Mucosa of stomach (tissue), 1 donor: ENCODE results near the gene CDC42.
"Not testable (repeated sequence)": the region's sequence is repeated elsewhere in the genome, so short reads cannot be mapped to it uniquely, and the experiment has no call there.

Experiments used
- H3K27me3 ChIP-seq: one replicate; pipeline ENCODE4 v1.7.0; 2013; ENCODE audit warnings: mild to moderate bottlenecking, low read length; ENCODE audit not compliant: control insufficient read depth, insufficient read depth
- H3K36me3 ChIP-seq: one replicate; pipeline ENCODE4 v1.7.0; 2013; ENCODE audit warnings: low read length; ENCODE audit not compliant: control insufficient read depth, insufficient read depth
- H3K4me1 ChIP-seq: one replicate; pipeline ENCODE4 v1.7.0; 2013; ENCODE audit warnings: mild to moderate bottlenecking, low read length; ENCODE audit not compliant: control insufficient read depth, insufficient read depth
- H3K4me3 ChIP-seq: one replicate; pipeline ENCODE4 v1.7.0; 2013; ENCODE audit warnings: low read length
- H3K9ac ChIP-seq: one replicate; pipeline ENCODE4 v1.7.0; 2013; ENCODE audit warnings: mild to moderate bottlenecking, low read length, moderate library complexity
- H3K9me3 ChIP-seq: one replicate; pipeline ENCODE4 v1.7.0; 2013; ENCODE audit warnings: mild to moderate bottlenecking, low read length, moderate library complexity; ENCODE audit not compliant: control insufficient read depth
- donor health status: Pancreatic carcinoma.

Gene CDC42

DNA sequence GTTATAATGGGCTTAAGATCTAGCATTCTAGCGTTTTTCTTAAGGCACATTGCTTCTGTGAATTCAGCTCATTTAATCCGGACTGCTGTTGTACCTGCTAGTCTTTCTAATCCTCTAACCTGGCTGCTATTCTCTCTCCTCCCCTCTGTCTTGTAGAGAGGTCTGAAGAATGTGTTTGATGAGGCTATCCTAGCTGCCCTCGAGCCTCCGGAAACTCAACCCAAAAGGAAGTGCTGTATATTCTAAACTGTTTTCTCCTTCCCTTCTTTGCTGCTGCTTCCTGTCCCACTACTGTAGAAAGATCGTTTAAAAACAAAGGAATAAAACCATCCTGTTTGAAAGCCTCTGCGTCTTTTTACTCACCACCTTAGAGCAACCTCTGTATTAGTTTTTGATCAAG lies 37.3 kb downstream of the CDC42 start:
- no peak overlapping the region for H3K4me3 ChIP-seq
- no peak overlapping the region for H3K9ac ChIP-seq
- H3K27me3 ChIP-seq: no peaks in the 10 kb centered on the region
- H3K4me1 ChIP-seq: peaks cover 10% of the 10 kb centered on the region
- H3K9me3 ChIP-seq: no peaks in the 10 kb centered on the region
- H3K36me3 ChIP-seq: no peaks in the 10 kb centered on the region

DNA sequence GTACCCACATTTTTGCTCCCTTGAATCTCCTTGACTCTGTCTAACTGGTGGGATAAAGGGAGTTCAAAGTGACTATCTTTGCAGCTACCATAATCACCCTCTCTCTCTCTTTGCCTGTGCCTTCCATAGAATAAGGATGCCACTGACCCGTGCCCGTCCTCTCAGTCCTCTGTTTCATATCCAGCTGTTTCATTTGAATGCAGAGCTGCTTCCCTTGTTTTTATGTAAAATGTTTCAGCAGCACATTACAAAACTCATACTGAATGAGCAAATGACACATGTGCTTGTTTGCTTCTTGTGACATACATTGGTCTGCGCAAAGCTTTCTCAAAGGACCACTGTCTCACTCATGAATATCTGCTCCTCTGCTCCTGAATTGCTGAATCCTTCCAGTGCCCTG lies 38.4 kb downstream of the CDC42 start:
- Histone ChIP-seq H3K27me3 (no peaks in the 10 kb centered on the region), H3K4me3 (no peak overlapping the region), H3K36me3 (no peaks in the 10 kb centered on the region), H3K9me3 (no peaks in the 10 kb centered on the region), H3K9ac (no peak overlapping the region), H3K4me1 (peaks cover 10% of the 10 kb centered on the region)

DNA sequence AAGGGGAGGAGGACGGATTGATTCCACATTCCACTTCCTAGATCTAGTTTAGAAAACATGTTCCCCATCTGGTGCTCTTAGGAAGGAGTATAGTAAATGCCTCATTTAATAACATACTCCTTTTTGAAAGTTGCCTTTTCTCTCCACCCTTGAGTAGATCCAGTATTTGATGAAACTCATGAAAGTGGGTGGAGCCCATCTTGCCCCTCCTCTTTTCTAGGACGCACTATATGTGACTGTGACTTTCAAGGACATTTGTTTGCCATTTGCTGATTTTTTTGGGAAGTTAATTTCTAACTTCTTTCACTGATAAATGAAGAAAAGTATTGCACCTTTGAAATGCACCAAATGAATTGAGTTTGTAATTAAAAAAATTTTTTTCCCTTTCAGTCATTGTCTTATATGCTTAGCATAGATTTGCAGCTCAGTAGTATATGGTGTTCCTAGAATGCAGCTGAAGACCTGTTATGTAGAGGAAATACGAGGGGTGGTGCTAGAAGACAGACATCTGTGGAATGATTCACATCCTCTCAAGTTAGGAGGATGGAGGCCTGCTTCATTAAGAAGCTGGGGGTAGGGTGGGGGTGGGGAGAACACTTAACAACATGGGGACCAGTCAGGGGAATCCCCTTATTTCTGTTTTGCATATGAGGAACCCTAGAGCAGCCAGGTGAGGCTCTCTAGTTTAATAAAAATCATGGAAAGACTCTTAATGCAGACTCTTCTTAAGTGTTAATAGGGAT lies 39.7 kb downstream of the CDC42 start:
- not testable (repeated sequence) for H3K4me1 ChIP-seq, H3K9me3 ChIP-seq, H3K4me3 ChIP-seq, H3K27me3 ChIP-seq, H3K9ac ChIP-seq, H3K36me3 ChIP-seq

DNA sequence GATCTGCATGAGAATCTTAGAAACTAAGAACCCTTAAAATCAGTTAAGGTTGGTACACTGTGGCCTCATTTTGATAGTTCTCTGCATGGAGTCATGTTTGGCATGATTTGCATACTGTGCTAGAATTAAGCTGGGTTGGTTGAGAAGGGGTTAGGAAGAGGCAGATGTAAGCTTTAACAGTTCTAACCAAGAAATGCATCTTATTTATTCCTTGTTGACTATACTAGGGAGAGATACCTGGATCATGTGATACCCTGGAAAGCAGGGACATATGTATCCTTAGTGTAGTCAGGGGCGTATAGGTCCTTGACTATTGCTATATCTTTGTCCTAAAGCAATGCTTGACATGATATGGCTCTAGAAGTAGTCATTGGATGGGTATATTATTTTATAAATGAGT lies 41.0 kb downstream of the CDC42 start:
- Histone ChIP-seq H3K36me3 (no peaks in the 10 kb centered on the region), H3K9ac (no peak overlapping the region), H3K4me1 (peaks cover 9% of the 10 kb centered on the region), H3K27me3 (no peaks in the 10 kb centered on the region), H3K9me3 (no peaks in the 10 kb centered on the region), H3K4me3 (no peak overlapping the region)

DNA sequence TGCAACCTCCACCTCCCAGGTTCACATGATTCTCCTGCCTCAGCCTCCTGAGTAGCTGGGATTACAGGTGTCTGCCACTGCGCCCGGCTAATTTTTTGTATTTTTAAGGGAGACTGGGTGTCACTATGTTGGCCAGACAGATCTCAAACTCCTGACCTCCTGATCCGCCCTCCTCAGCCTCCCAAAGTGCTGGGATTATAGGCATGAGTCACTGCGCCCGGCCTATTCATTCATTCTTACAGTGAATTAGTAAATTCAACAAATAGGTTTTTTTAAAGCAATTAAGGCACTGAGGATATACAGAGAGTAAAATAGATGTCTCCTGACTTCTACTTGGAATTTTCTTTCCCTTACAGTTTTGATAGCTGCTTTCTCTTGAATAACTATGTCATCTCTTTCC lies 43.5 kb downstream of the CDC42 start:
- H3K4me1 ChIP-seq: no peaks in the 10 kb centered on the region
- peaks cover 4% of the 10 kb centered on the region for H3K36me3 ChIP-seq
- H3K4me3 ChIP-seq: no peak overlapping the region
- no peaks in the 10 kb centered on the region for H3K27me3 ChIP-seq
- H3K9me3 ChIP-seq: no peaks in the 10 kb centered on the region
- H3K9ac ChIP-seq: no peak overlapping the region

DNA sequence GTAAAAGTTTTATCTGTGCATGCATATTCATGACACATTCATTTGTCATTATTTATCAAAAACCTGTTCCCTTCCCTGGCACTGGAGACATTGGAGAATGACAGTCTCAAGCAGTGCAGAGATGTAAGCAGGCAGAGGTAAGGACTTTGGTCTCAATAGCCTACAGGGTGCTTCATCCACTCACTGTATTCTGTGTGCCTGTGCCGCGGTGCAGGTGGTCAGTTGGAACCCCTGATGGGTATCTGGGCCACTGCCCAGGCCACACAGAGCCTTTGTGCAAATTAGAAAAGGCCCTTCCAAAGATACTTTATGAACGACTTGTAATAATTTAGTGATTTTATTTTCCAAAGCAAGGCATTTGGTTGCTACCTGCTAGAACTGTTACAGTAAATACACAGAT lies 44.0 kb downstream of the CDC42 start:
- no peak overlapping the region for H3K9ac ChIP-seq
- no peaks in the 10 kb centered on the region for H3K9me3 ChIP-seq
- H3K4me1 ChIP-seq: no peaks in the 10 kb centered on the region
- peaks cover 4% of the 10 kb centered on the region for H3K36me3 ChIP-seq
- no peak overlapping the region for H3K4me3 ChIP-seq
- no peaks in the 10 kb centered on the region for H3K27me3 ChIP-seq

DNA sequence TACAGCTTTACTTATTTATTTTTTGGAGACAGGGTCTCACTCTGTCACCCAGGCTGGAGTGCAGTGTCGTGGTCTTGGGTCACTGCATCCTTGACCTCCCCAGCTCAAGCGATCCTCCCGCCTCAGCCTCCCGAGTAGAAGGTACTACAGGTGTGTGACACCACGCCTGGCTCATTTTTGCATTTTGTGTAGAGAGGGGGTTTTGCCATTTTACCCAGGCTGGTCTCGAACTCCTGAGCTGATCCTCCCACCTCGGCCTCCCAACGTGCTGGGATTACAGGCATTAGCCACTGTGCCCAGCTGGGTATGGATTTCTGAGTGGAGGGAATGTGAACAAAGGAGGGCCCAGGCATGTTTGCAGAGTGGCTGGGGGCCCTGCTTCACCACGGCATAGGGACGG lies 46.2 kb downstream of the CDC42 start:
- peaks cover 5% of the 10 kb centered on the region for H3K4me1 ChIP-seq
- H3K4me3 ChIP-seq: no peak overlapping the region
- no peaks in the 10 kb centered on the region for H3K27me3 ChIP-seq
- H3K36me3 ChIP-seq: peaks cover 4% of the 10 kb centered on the region
- no peak overlapping the region for H3K9ac ChIP-seq
- H3K9me3 ChIP-seq: no peaks in the 10 kb centered on the region

DNA sequence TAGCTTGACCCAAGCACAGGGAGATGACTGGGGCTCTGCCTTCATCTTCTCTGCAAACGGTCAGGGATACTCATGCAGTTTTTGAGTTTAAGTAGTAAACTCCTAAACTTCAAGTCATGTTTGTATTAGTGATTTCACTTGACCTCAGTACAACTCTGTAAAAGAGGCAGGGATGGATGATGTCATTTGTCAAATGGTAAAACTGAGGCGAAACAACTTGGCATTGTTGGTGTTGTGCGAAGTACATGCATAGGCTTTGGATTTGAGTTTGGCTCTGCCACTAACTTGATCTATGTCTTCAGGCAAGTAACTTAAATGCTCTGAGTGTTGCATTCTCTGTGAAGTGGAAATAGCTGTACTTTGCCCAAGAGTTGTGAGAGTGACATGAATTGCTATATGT lies 47.7 kb downstream of the CDC42 start:
- H3K27me3 ChIP-seq: no peaks in the 10 kb centered on the region
- H3K4me3 ChIP-seq: no peak overlapping the region
- H3K9ac ChIP-seq: no peak overlapping the region
- H3K4me1 ChIP-seq: peaks cover 5% of the 10 kb centered on the region
- peaks cover 4% of the 10 kb centered on the region for H3K36me3 ChIP-seq
- H3K9me3 ChIP-seq: no peaks in the 10 kb centered on the region

DNA sequence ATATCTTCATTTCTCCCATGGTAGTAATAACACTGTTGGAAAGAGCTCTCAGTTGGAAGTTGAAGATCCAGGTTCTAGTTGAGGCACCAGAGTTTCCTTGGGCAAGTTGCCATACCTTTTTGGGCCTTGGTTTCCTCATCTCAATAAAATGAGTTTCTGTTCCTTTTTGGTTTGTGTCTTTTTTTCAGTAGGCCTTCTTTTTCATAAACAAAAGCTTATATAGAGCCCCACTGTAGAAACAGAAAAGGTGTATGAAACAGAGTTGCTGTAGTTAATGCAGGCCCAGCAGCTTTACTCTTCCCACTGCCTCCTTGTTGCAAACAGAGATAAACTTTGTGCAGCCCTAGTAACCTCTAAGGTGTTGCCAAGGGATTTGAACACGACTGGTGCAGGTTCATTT lies 48.7 kb downstream of the CDC42 start:
- Histone ChIP-seq H3K9me3 (no peaks in the 10 kb centered on the region), H3K36me3 (peaks cover 4% of the 10 kb centered on the region), H3K4me3 (no peak overlapping the region), H3K27me3 (no peaks in the 10 kb centered on the region), H3K9ac (no peak overlapping the region), H3K4me1 (peaks cover 5% of the 10 kb centered on the region)

DNA sequence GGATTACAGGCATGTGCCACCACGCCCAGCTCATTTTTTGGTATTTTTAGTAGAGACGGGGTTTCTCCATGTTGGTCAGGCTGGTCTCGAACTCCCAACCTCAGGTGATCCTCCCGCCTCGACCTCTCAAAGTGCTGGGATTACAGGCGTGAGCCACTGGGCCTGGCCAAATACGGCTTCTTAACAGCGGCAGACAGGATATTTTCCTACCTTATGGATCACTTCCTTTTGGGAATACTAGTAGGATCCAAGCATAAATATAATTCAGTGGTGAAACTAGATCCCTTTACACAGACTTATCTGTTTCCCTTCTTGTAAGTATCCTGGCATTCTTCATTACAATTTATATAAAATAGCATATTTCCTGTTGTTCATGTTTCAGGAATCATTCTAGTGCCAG lies 49.5 kb downstream of the CDC42 start:
- peaks cover 4% of the 10 kb centered on the region for H3K36me3 ChIP-seq
- no peaks in the 10 kb centered on the region for H3K27me3 ChIP-seq
- H3K9me3 ChIP-seq: no peaks in the 10 kb centered on the region
- H3K4me3 ChIP-seq: no peak overlapping the region
- H3K4me1 ChIP-seq: peaks cover 5% of the 10 kb centered on the region
- no peak overlapping the region for H3K9ac ChIP-seq

DNA sequence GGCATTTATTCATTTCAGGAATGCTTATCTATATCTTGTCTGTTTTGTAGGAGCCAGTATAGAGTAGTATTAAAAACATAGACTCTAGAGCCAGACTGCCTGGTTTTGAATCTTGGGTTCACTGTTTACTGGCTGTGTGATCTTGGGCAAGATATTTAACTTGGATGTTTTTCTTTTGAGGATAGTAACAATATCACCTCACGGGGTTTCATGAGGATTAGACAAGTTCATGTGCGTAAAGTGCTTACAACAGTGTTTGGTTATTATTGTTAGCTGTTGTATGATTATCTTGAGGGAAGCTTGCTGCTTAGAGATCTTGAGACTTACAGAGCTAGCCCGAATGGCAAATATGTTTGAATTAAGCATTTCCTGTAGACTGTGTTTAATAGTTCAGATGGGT lies 50.2 kb downstream of the CDC42 start:
- Histone ChIP-seq H3K27me3 (no peaks in the 10 kb centered on the region), H3K9ac (no peak overlapping the region), H3K9me3 (no peaks in the 10 kb centered on the region), H3K4me1 (peaks cover 5% of the 10 kb centered on the region), H3K36me3 (peaks cover 4% of the 10 kb centered on the region), H3K4me3 (no peak overlapping the region)

DNA sequence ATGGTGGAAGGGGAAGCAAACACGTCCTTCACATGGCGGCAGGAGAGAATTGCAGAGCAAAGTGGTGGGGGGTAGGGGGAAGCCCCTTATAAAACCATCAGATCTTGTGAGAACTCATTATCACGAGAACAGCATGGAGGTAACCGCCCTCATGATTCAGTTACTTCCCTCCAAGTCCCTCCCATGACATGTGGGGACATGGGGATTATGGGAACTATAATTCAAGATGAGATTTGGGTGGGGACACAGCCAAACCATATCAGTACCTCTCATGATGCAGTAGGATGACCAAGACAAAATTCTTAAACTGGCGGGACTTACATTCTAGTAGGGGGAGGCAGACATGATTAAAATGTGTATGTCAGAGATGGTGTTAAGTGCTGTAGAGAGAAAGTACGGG lies 51.6 kb downstream of the CDC42 start:
- H3K9ac ChIP-seq: no peak overlapping the region
- no peaks in the 10 kb centered on the region for H3K27me3 ChIP-seq
- H3K36me3 ChIP-seq: peaks cover 4% of the 10 kb centered on the region
- no peak overlapping the region for H3K4me3 ChIP-seq
- no peaks in the 10 kb centered on the region for H3K9me3 ChIP-seq
- H3K4me1 ChIP-seq: peaks cover 12% of the 10 kb centered on the region

DNA sequence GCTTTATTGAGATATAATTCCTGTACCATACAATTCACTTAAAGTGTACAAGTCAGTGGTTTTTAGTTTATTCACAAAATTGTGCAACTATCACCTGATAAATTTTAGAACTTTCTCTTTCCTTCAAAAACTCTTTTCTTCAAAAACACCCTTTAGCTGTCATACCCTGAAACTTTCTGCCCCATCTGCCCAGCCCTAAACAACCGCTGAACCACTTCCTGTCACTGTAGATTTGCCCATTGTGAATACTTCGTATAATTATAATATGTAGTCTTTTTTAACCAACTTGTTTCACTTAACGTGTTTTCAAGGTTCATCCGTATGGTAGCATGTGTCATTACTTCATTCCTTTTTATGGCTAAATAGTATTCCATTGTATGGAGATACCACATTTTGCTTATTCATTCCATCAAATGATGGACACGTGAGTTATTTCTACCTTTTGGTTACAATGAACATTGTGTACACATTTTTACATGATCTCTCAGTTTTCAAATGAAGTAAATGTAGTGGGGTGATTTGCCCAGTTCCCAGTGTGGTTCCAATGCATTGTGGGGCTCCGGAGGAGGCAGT lies 52.4 kb downstream of the CDC42 start:
- Histone ChIP-seq H3K9me3 (no peaks in the 10 kb centered on the region), H3K4me1 (peaks cover 18% of the 10 kb centered on the region), H3K4me3 (no peak overlapping the region), H3K27me3 (no peaks in the 10 kb centered on the region), H3K9ac (no peak overlapping the region), H3K36me3 (no peaks in the 10 kb centered on the region)
